ENCODE measurements around the gene PAX3.

Gene PAX3

DNA sequence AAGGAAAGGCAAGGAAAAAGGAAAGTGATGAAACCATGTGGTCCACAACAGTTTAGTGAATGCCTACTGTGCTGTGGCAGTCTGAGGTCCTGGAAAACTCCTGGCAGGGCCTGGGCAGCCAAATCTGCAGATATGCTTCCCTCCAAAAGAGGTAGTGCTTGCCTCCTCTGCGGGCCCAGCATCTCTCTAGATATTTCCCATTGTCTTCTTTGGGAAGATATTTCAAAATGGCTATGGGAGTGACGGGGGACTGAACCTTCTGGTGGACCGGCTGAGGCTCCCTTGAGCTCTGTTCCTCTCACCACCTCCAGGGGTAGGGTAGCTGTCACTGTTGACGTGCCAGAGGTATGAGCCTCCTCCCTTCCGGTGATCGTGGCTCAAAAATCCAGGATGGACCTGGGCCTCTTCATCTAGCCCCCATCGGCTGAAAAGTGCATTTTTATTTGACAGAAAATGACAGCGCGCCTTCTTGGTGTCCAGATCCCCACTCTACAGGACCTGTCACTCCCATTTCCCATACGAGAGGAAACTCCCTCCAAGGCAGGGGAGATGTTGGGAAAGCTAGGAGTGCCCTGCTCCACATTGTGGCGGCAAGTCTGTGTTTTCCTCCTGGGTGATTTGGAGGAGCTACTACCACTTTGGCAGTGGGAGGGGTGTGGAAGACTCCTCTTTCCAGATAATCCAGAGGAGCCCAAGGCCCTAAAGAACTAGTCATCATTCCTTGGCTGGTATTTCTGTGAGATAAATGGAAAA lies 9.4 kb upstream of the PAX3 start:
- TF ChIP-seq, protein P1, sequence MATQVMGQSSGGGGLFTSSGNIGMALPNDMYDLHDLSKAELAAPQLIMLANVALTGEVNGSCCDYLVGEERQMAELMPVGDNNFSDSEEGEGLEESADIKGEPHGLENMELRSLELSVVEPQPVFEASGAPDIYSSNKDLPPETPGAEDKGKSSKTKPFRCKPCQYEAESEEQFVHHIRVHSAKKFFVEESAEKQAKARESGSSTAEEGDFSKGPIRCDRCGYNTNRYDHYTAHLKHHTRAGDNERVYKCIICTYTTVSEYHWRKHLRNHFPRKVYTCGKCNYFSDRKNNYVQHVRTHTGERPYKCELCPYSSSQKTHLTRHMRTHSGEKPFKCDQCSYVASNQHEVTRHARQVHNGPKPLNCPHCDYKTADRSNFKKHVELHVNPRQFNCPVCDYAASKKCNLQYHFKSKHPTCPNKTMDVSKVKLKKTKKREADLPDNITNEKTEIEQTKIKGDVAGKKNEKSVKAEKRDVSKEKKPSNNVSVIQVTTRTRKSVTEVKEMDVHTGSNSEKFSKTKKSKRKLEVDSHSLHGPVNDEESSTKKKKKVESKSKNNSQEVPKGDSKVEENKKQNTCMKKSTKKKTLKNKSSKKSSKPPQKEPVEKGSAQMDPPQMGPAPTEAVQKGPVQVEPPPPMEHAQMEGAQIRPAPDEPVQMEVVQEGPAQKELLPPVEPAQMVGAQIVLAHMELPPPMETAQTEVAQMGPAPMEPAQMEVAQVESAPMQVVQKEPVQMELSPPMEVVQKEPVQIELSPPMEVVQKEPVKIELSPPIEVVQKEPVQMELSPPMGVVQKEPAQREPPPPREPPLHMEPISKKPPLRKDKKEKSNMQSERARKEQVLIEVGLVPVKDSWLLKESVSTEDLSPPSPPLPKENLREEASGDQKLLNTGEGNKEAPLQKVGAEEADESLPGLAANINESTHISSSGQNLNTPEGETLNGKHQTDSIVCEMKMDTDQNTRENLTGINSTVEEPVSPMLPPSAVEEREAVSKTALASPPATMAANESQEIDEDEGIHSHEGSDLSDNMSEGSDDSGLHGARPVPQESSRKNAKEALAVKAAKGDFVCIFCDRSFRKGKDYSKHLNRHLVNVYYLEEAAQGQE (IDR thresholded peaks at IDR 0.05; ENCODE audit: insufficient replicate concordance, low read depth): no peak
- TF ChIP-seq, protein P2, sequence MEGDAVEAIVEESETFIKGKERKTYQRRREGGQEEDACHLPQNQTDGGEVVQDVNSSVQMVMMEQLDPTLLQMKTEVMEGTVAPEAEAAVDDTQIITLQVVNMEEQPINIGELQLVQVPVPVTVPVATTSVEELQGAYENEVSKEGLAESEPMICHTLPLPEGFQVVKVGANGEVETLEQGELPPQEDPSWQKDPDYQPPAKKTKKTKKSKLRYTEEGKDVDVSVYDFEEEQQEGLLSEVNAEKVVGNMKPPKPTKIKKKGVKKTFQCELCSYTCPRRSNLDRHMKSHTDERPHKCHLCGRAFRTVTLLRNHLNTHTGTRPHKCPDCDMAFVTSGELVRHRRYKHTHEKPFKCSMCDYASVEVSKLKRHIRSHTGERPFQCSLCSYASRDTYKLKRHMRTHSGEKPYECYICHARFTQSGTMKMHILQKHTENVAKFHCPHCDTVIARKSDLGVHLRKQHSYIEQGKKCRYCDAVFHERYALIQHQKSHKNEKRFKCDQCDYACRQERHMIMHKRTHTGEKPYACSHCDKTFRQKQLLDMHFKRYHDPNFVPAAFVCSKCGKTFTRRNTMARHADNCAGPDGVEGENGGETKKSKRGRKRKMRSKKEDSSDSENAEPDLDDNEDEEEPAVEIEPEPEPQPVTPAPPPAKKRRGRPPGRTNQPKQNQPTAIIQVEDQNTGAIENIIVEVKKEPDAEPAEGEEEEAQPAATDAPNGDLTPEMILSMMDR (IDR thresholded peaks at IDR 0.05; ENCODE audit: insufficient read depth, low read length): no peak
- TF ChIP-seq SPI1 (IDR thresholded peaks at IDR 0.05; ENCODE audit: borderline replicate concordance, low read depth) (no peak), GABPA (IDR thresholded peaks at IDR 0.05; ENCODE audit: low read depth) (no peak), POLR2AphosphoS5 (IDR thresholded peaks at IDR 0.05; ENCODE audit: low read depth) (no peak)
- Histone ChIP-seq H3K27ac (replicated peaks) (no peak overlapping the region), H3K27me3 (ENCODE audit: insufficient read depth, poor library complexity, severe bottlenecking) (peaks cover 81% of the 10 kb centered on the region), H3K4me3 (replicated peaks; ENCODE audit: insufficient read depth, low read length) (no peak overlapping the region)
- no peak for DNase-seq (ENCODE audit: low read depth in 1 of 2, low spot score in 1 of 2)

DNA sequence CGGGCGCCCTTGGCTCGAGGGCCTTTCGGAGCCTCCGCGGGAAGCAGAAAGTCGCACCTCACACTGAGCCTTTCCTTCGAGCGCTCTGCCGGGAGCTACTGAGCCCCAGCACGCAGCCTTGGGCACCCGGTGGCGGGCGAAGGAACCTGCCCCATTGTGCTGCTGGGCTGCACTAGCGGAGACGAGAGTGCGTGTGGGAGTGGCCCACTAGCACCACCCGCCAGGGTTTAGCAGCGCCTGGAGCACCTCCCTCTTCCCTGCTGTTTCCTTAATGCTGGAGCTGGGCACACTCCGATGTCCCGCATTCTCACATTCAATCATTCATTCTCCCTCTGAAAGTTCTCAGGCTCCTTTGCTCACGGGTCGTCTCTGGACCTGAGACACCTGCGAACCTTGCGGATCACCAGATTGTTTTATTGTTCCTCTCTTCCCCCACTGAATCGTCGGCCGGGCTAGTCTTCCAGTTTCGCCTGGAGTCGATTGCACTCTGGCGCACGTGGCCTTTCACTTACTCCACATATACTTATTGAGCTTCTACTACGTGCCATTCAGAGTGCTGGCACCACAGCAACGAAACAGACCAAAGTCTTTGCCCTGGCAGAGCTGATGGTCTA lies 8.5 kb upstream of the PAX3 start:
- no peak for DNase-seq (ENCODE audit: low read depth in 1 of 2, low spot score in 1 of 2)
- no peak overlapping the region for H3K27ac ChIP-seq (replicated peaks)
- H3K4me3 ChIP-seq (replicated peaks; ENCODE audit: insufficient read depth, low read length): no peak overlapping the region
- peaks cover 79% of the 10 kb centered on the region for H3K27me3 ChIP-seq (ENCODE audit: insufficient read depth, poor library complexity, severe bottlenecking)
- TF ChIP-seq SPI1 (IDR thresholded peaks at IDR 0.05; ENCODE audit: borderline replicate concordance, low read depth): no peak
- TF ChIP-seq, protein P2 (IDR thresholded peaks at IDR 0.05; ENCODE audit: insufficient read depth, low read length): no peak
- TF ChIP-seq POLR2AphosphoS5 (IDR thresholded peaks at IDR 0.05; ENCODE audit: low read depth): no peak
- TF ChIP-seq, protein P1 (IDR thresholded peaks at IDR 0.05; ENCODE audit: insufficient replicate concordance, low read depth): no peak
- TF ChIP-seq GABPA (IDR thresholded peaks at IDR 0.05; ENCODE audit: low read depth): no peak

DNA sequence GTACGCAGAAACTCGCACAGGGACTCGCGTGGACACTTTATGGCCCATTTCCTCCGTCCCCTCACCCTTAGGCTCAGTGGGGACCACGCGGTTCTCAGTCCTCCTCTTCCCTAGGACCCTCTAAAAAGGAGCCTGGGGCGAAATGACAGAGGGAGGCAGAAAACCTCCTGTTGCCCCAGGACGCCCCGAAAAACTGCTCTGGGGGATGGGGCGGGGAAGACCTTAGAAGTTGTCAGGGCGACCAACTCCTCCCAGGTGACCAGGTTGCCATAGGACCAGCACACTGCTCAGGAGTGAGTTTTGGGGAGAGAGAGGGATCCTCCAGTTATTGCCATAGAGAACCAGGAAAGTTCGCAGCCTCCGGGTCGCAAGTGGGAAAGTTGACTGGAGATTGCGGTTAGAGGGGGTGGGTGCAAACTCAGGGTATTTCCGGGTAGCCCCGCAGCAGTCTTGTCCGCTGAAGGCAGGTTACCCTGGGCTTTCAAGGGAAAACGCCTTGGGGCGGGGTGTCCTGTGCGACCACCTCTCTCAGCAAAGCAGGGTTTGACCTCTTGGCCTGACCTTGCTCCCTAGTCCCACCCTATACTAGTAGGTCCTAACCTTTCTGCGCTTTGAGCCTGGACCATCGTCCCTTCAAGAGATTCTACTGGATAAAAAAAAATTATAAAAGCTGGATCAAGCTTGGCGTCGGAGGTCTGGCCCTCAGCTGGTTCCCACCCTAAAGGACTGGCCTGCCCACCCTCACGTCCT lies 7.8 kb upstream of the PAX3 start:
- peak overlapping the region; percentile 55 for H3K4me3 ChIP-seq (replicated peaks; ENCODE audit: insufficient read depth, low read length)
- no peak overlapping the region for H3K27ac ChIP-seq (replicated peaks)
- H3K27me3 ChIP-seq (ENCODE audit: insufficient read depth, poor library complexity, severe bottlenecking): peaks cover 74% of the 10 kb centered on the region
- TF ChIP-seq SPI1 (IDR thresholded peaks at IDR 0.05; ENCODE audit: borderline replicate concordance, low read depth): no peak
- TF ChIP-seq, protein P1 (IDR thresholded peaks at IDR 0.05; ENCODE audit: insufficient replicate concordance, low read depth): no peak
- TF ChIP-seq, protein P2 (IDR thresholded peaks at IDR 0.05; ENCODE audit: insufficient read depth, low read length): no peak
- TF ChIP-seq POLR2AphosphoS5 (IDR thresholded peaks at IDR 0.05; ENCODE audit: low read depth): no peak
- DNase-seq (ENCODE audit: low read depth in 1 of 2, low spot score in 1 of 2): no peak
